Umbilical cord (tissue), 2 donors: ENCODE results near the gene PTPN18. TPM values are rescaled to one million over a fixed set of nuclear protein-coding genes. Genes with fewer than 3 reads are reported as not detected.
A peak's percentile ranks its signal among the peaks of the same experiment; 100 is the strongest.

Source experiments
- DNase-seq: peaks from one replicate; pipeline ENCODE4 v3.0.0-alpha.2; 2015; ENCODE audit warnings: low spot score
- total RNA-seq: library from RNA; depleted of rRNA; stranded (reverse); fragments of >200 nt; gene quantifications from one replicate; pipeline ENCODE4 v1.2.3, GENCODE V29; 2014; ENCODE audit warnings: low replicate concordance; ENCODE audit not compliant: insufficient read depth

PTPN18 gene
- total RNA-seq, 1 donor from 2014 or later = 22.9 TPM

DNA sequence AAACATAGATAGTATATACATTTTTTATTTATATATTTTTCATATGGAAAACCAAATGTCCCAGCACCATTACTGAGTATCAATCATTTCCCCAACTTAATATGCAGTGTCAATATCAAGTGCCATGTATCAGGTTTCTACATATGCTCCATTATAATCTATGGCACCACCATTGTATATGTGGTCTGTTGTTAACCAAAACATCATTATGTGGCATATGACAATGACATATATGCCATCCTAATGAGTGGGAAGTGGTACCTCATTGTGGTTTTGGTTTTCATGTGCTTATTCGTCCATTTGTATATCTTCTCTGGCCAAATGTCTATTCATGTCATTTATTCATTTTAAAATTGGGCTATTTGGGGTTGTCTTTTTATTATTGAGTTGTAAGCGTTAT lies 9.2 kb downstream of the PTPN18 start:
- DNase-seq = no peak

DNA sequence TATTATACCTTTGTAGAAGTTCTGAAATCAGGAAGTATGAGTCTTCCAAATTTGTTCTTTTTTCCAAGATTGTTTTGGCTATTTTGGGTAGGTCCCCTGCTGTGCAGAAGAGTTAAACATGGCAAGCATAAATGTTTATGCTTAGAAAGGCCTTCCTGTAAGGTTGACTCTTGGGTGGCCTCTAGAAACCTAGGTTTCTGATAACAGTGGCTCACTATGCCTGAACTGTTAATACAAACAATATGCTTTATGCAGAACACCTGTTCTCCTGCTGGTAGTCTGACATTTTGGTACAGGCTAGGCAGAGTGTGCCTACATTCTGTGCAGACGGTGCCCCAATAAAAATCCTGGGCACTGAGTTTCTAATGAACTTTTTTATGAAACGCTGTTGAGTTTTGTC lies 10.1 kb downstream of the PTPN18 start:
- DNase-seq = no peak

DNA sequence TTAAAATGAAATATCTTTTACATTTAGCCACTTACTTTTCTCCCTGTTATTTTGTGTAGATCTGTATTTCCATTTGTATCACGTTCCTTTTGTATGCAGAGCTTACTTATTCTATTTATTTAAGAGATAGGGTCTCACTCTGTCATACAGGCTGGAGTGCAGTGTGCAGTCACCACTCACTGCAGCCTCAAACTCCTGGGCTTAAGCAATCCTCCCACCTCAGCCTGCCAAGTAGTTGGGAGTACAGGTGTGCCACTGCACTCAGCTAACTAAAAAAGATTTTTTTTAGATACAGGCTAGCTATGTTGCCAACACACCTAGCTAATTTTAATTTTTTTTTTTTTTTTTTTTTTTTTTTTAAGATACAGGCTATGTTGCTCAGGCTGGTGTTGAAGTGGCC lies 10.9 kb downstream of the PTPN18 start:
- DNase-seq = no peak

DNA sequence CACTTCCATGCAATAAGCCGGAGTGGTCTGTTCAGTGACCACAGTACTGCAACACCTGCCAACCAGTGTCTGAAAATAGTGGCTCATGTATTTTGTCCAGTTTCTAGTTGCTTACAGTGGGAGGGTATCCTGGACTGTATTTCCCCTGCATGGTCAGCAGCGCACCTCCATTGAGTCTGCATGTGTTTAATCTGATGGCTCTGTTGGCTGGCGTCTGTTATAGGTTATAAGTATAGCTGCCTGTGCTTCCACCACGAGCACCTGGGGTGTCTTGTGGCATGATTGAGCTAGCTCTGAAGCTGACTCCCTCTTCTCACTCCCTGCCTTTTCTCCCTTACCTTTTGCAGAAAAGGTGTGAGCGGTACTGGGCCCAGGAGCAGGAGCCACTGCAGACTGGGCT lies 12.9 kb downstream of the PTPN18 start:
- DNase-seq = no peak

DNA sequence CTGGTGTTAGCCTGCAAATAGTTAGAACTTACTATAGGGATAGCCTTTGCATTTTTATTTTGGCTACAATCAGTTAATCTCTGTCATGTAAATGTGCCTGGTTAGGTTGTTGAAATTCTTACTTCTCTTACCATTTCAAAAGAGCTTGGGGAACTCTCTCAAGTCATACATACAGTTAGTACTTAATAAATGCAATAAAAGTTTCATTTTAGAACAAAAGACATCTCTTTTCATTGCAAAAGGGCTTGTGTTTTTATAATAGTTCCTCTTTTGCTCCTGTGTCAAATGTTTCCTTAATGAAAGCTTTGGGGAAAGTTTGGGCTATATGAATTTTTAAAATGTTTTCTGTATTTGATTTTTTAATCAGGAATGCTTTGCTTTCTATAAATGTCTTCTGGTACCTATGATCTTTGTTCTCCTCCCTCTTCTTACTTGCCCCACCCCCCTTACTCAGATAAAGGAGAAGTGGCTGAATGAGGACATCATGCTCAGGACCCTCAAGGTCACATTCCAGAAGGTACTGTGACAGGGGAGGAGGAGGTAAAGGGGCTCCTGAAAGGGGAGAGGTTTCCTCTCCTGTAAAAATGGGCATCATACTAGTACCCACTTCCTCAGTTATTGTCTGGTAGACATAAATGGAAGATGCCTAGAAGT lies 13.6 kb downstream of the PTPN18 start:
- no peak for DNase-seq

DNA sequence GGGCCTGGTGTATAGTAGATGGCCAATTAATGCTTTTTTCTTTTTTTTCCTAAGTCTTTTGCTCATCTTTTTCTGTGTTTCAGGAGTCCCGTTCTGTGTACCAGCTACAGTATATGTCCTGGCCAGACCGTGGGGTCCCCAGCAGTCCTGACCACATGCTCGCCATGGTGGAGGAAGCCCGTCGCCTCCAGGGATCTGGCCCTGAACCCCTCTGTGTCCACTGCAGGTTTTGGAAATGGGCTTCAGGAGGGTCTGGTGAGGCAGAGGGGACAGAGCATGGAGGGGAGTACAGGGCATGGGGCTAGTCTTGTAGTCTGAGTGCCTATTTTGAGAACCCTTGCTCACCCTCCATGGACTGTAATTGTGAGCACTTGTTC lies 14.1 kb downstream of the PTPN18 start:
- no peak for DNase-seq

DNA sequence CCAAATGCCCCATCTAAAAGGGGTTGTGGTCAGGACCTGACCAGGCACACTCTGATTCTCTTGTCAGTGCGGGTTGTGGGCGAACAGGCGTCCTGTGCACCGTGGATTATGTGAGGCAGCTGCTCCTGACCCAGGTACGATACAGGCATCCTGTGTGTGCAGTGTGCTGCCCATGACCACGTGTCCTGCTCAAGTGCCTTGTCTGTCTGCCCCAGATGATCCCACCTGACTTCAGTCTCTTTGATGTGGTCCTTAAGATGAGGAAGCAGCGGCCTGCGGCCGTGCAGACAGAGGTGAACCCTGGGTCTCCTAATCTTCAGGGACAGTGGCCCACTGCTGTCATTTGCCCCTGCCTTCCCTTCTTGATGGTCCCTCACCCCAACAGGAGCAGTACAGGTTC lies 14.6 kb downstream of the PTPN18 start:
- no peak for DNase-seq

DNA sequence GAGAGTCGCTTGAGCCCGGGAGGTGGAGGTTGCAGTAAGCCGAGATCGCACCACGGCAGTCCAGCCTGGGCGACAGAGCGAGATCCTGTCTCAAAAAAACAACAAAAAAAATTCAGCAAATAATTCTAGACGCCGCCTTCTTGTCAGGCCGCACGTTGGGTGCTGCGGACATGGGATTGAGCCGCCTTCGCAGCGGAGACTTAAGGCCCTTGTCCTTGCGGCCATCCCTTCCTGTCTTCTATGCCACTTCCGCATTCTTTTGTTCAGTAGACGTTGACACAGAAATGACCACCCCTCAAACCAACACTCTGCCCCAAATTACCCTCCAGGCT lies 15.8 kb downstream of the PTPN18 start:
- DNase-seq = no peak

DNA sequence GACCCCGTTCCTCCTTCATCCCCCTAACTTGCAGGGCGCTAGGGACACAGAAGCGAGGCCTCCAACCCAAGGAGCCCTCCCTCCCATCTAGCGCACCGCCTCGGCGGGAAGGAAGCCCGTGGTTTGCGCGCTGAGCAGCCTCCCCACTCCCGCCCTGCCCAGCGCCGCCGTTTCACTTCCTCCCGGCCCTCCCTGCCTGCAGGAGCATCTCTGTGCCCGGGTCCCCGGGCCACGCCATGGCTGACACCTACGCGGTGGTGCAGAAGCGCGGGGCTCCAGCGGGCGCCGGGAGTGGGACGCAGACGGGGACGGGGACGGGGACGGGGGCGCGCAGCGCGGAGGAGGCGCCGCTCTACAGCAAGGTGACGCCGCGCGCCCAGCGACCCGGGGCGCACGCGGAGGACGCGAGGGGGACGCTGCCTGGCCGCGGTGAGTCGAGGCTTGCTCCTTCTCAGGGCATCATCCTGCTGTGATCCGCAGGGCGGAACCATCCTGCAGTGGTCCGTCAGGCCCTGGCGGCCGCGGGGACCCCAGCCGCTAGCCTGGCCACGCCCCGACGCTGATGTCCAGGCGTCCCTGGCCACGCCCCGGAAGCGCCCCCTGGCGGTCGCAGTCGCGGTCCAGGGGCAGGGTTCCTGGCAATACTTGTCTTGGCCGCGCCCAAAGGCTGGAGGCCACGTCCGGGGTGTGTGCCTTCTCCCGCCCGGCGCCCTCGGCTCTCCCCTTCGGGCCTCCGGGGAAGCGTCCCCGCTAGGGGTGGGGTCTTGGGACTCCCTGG lies 16.4 kb downstream of the PTPN18 start:
- DNase-seq = peak; percentile 92

DNA sequence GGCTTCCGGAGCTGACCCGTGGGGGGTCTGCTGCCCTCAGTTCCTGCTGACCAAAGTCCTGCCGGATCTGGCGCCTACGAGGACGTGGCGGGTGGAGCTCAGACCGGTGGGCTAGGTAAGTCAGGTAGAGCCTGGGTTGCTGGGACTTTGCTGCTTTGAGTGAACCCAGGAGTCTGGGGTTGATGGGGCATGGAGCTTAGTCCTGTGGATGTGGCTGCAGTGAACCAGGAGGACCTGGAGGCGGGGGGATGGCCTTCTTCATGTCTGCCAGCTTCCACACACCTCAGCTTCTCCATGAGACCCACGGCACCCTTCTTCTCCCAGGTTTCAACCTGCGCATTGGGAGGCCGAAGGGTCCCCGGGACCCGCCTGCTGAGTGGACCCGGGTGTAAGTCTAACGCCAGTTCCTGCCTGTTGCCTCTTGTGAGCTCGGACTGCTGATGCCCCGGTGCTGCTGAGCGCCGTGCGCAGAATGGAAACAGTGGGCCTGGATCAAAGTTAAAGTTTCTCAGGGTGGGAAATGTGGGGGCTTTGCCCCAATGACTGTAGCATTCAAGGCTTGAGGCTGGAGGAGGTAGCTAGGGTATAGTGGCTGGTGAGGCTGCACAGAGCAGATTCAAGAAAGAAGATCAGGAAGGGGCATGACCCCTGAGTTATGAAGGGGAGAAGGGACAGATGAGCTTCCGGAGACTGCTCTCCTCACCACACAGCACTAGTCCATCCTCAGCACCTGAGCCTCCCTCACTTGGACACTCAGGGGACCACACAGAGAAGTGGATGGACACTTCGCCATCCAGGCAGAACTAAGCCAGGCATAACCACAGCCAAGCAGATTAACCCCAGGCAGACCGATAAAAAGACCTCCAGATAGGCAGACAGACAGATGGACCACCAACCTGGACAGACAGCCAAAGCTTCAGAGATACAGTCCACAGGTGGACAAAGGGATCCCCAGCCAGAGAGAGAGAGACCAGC lies 17.3 kb downstream of the PTPN18 start:
- no peak for DNase-seq

DNA sequence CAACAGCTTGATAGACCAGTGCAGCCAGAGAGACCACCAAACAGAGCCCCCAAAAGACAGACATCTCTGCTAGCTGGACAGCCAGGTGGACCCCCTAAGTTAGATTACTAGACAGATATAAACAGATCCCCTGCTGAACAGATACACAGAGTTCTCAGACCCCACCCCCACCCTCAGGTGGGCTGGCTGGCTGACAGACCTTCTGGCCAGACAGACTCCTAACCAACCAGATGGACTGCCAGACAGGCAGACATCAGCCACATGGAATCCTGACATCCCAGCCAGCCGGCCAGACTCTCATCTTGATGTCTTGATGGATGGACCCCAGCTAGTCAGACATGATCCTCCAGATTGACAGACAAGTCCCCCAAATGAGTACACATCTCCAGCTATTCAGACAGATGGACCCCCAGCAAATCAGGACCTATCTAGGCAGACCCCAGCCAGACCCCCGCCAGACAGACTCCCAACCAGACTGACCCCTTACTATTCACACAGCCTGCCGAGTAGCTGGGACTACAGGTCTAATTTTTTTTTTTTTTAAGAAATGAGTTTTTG lies 18.0 kb downstream of the PTPN18 start:
- no peak for DNase-seq

DNA sequence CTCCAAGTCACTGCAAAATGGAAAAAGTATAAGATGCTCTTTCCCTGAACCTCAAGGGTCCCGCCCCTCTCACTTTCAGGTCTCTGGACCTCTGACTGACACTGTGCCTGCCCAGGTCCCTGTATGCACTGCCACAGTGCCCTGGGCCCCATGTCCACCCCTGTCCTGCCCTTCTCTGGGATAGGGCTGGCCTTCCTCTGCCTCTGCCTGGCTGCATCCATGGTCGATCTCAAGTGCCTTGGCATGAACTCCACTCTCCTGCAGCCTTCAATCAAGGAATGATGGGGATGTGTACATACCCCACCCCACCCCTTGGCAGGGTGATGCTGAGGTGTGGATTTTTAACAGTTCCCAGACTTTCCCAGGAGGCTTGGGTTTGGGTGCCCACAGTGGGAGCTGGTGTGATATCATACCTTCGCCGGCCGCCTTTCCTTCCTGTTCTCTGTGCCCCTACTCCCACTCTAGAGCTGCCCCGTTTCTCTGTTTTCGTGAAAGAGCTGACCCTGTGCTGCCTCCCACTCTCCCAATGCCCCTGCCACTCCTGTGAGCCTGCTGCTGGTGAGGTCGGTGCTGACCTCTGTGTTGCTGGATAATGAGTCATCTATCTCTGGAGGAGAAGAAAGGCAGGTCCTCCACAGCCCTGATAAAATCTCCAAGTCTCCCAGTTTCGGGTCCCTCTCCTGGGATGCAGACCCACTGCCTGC lies 18.9 kb downstream of the PTPN18 start:
- DNase-seq = no peak

DNA sequence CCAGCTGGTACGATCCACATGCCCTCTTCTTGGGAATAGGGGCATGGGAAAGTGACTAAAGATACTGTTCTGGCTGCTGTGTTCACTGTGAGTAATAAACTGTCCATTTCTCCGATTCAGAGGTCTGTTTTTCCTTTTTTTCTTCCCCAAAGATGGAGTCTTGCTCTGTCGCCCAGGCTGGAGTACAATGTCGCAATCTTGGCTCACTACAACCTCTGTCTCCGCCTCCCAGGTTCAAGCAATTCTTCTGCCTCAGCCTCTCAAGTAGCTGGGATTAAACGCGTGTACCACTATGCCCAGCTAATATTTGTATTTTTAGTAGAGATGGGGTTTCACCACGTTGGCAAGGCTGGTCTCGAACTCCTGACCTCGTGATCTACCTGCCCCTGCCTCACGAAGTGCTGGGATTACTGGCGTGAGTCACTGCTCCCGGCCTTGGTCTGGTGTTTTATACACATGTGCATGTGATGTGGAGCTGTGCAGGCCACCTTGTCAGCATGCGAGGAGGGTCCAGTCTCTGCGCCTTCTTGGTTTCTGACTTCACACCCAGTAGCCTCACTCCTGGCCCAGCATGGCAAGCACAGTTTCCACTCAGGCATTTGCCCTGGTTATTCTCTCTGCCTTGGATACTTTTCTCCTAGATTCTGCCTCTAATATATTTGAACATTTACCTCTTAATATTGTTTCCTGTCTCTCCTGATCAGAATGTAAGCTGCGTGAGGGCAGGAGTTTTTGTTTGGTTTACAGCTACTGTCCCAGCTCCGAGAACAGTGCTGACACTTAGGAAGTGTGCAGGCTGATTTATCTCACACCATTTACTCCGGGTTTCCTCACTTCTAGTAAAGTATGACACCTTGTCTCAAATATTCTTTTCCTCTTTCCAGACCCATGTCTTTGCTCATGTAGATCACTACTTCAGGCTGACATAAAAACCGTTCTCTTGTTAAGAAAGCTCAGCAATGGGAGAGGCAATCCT lies 19.7 kb downstream of the PTPN18 start:
- no peak for DNase-seq

DNA sequence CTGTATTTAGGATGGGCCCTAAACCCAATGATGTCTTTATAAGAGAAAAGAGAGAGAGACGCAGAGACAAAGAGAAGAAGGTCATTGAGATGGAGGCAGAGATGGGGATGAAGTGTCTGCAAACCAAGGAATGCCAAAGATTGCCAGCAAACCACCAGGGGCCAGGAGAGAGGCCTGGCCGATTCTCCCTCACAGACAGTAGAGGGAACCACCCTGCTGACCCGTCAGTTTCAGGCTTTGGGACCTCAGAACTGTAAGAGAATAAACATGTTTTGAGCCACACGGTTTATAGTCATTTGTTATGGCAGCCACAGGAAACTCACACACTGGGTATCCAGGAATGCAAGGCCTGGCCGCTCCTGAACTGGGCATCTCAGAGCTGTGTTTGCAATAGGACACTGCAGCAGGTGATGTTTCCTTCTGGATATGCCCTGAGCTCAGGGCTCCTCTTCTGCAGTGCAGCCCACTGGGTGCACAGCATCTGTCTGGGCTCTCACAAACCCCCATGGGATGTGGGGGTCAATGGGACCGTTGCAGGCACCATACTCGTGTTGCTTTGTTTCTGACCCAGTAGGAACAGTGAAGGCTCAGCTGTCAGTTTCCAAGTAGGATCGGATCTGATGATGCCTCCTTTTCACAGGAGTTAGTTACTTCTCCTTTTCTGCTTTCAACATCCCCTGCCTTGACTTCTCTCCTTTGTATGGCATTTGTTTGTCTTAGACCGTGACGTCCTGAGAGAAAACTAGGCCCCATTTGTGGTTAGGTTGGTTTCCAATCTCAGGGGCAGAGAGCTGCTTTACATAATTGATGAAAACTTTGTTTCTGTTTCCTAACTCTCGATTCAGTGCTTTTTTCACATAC lies 20.8 kb downstream of the PTPN18 start:
- DNase-seq = no peak

DNA sequence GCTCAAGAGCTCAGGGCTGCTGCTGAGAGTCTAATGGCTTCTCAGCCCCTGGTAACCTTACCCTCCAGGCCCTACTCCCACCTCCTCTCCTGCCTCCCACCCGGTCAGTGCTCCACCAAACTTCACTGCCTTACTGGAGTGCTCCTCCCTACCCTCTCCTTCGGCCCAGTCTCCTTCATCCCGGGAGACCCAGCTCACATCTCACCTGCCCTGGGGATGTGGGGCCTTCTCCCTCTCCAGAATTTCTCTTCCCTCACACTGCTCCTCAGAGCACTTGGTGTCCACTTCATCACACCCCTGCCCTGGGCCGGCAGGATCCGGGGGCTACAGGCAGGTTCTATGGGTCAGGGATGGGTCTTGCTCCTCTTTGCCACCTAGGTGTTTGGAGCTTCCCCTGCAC lies 21.6 kb downstream of the PTPN18 start:
- no peak for DNase-seq

DNA sequence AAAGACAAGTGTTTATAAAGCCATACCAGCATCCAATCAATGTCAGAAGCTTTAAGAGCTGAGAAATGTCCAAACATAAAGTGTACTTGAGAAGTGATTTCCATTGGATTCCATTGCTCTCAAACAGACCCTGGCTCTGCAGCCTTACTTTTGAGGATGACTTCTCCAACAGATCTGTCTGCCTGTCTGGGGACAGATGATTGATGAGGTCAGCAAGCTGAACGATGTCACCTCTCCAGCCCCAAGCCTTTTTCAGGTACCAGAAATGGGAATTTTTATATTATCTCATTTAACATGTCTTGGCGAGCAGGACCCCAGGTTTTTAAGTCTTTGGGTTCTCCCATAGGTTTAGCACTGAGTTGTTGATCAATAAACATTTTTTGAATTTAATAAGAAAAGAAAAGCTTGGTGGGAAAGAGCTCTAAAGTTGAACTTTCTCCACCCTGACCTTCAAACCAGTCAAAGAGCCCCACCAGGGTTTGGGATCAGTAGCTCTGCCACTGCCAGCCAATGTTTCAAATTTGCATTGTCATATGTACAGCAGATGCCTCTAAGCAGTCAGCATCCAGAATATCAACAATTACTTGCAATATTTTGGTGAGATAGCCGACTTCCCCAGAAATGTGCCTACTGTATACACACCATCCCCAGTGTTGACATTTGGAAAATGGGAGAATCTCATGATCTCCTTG lies 22.5 kb downstream of the PTPN18 start:
- DNase-seq = no peak

DNA sequence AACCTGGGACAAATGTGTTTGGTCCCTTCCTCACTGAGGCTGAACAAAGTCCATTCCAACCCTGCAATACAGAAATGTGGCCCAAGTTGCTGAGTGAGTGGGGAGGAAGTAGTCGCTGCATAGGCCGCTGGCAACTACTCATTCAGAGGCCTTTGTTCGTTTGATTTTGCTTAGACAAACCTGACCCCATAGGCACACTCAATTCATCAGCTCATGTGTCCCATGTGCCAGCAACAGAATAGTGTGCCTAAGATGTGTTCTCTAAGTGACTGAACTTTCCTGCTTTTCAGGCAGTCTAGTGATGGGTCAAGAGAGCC lies 23.0 kb downstream of the PTPN18 start:
- DNase-seq = no peak

DNA sequence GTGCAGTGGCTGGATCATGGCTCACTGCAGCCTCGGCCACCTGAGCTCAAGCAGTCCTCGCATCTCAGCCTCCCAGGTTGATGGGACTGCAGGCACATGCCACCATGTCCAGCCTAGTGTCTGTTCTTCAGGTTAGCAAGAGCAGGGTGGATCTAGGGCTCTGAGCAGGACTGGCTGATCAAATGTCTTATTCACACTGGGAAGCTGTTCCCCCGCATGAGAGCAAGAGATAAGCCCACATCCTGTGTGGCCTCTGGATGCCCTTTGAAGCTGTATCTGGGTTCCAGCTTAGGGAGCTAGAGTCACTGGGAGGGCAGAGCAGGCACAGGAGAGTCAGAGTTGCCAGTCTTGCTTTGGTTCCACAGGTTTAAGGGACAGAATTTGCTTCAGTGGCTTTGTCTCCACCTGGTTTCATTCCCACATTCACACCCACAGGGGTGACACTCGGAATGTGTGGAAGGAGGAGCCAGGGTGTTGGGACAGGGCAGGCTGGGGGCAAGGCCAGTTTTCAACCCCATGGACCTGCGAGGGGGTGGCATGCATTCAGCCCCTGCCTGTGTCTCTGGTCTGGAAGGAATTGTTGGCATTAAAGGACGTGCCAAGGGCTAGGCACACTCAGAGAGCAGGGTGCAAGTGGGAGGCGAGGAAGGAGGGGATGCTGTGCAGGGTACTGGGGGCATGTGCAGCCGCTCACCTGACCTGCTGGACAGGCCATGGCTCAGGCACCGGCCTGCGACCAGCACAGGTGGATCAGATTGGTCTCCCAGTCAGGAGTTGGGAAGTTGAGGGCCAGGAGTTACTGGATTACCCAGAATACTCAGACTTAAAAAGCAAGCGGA lies 24.5 kb downstream of the PTPN18 start:
- DNase-seq = no peak
